K562 (cell line): ENCODE measurements around the gene NDOR1. TPM values are rescaled to one million over a fixed set of nuclear protein-coding genes. Genes with fewer than 3 reads are reported as not detected.

ENCODE experiments used
- ARNT ChIP-seq, 2 experiments: fragments of 450-650 bp; IDR thresholded peaks; 2 replicates each; pipeline ENCODE4 v1.6.1; 2016; ENCODE audit warnings: mild to moderate bottlenecking in 1 of 2
- BCOR ChIP-seq: fragments of 450-650 bp; IDR thresholded peaks from 2 replicates; pipeline ENCODE4 v1.6.1; 2016
- BHLHE40 ChIP-seq: IDR thresholded peaks from 2 replicates; pipeline ENCODE4 v1.6.1; 2011; ENCODE audit warnings: low read length, improper control_type of control experiment
- CBX2 ChIP-seq: fragments of 200-600 bp; sonication (generic); IDR thresholded peaks from one replicate; pipeline ENCODE4 v1.6.1; 2012; ENCODE audit warnings: mild to moderate bottlenecking, low read length, inconsistent platforms; ENCODE audit not compliant: insufficient read depth, poor library complexity, severe bottlenecking
- EGR1 ChIP-seq: fragments of 450-650 bp; conservative IDR thresholded peaks from 2 replicates; pipeline ENCODE4 v1.6.1; 2017; ENCODE audit warnings: mild to moderate bottlenecking
- HNRNPLL ChIP-seq: fragments of 200-400 bp; formaldehyde crosslinking; IDR thresholded peaks from 2 replicates; pipeline ENCODE4 v1.6.1; 2017; ENCODE audit warnings: low read length, low read depth, mild to moderate bottlenecking; ENCODE audit not compliant: poor library complexity, severe bottlenecking
- NCOA4 ChIP-seq: fragments of 450-650 bp; IDR thresholded peaks from 2 replicates; pipeline ENCODE4 v1.6.1; 2018; ENCODE audit warnings: mild to moderate bottlenecking; ENCODE audit not compliant: partially characterized antibody
- POLR2G ChIP-seq: fragments of 200-400 bp; formaldehyde crosslinking; IDR thresholded peaks from 2 replicates; pipeline ENCODE4 v1.6.1; 2017; ENCODE audit warnings: low read depth, mild to moderate bottlenecking, antibody characterized with exemption, low read length, moderate library complexity
- PRMT5 ChIP-seq: sonication (generic); formaldehyde crosslinking; IDR thresholded peaks from 2 replicates; pipeline ENCODE4 v1.5.0; 2020; ENCODE audit warnings: missing genetic modification reagents
- RFX1 ChIP-seq: fragments of 450-650 bp; IDR thresholded peaks from 2 replicates; pipeline ENCODE4 v1.6.1; 2016; ENCODE audit warnings: mild to moderate bottlenecking, moderate library complexity
- RFX5 ChIP-seq: IDR thresholded peaks from 2 replicates; pipeline ENCODE4 v1.6.1; 2011; ENCODE audit warnings: low read depth, mild to moderate bottlenecking, improper control_type of control experiment, low read length
- SMARCA5 ChIP-seq: fragments of 450-650 bp; IDR thresholded peaks from 2 replicates; pipeline ENCODE4 v1.6.1; 2016
- SRF ChIP-seq, 2 experiments: fragments of 250-450, 450-650 bp in 1 of 2; sonication (Bioruptor Pico) in 1 of 2; sonication (generic) in 1 of 2; formaldehyde crosslinking; IDR thresholded peaks; 2 replicates each; pipeline versions ENCODE4 v1.5.0 to v1.5.1; 2020 to 2022; ENCODE audit warnings: mild to moderate bottlenecking in 1 of 2, missing genetic modification reagents in 1 of 2
- ZNF253 ChIP-seq: fragments of 250-450 bp; sonication (Bioruptor Pico); conservative IDR thresholded peaks from 2 replicates; pipeline ENCODE4 v1.6.1; 2021; ENCODE audit warnings: mild to moderate bottlenecking
- ZNF384 ChIP-seq: IDR thresholded peaks from 2 replicates; pipeline ENCODE4 v1.6.1; 2012; ENCODE audit warnings: low read depth, low read length, improper control_type of control experiment
- ZNF41 ChIP-seq: fragments of 250-450 bp; sonication (Bioruptor Pico); conservative IDR thresholded peaks from 2 replicates; pipeline ENCODE4 v1.4.0; 2020; ENCODE audit warnings: mild to moderate bottlenecking
- ZNF445 ChIP-seq: fragments of 250-450 bp; sonication (Bioruptor Pico); IDR thresholded peaks from 2 replicates; pipeline ENCODE4 v1.4.0; 2020; ENCODE audit warnings: low read depth, mild to moderate bottlenecking, moderate library complexity
- ZNF695 ChIP-seq: fragments of 450-650 bp; formaldehyde crosslinking; IDR thresholded peaks from 2 replicates; pipeline ENCODE4 v1.4.0; 2020; ENCODE audit warnings: mild to moderate bottlenecking, moderate library complexity
- polyA plus RNA-seq, 8 experiments: library from polyadenylated mRNA; depleted of rRNA in 4 of 8; stranded (reverse) in 5 of 8; unstranded in 3 of 8; fragments of >200 nt; fragmentation: Nextera tagmentation in 2 of 8; fragmentation: Illumina TruSeq in 1 of 8; extraction: Ambion mirVana in 2 of 8; extraction: Trizol in 1 of 8; gene quantifications; 2 replicates each; pipeline versions ENCODE4 v1.2.1 to v1.2.3, GENCODE V29; 2011 to 2014; ENCODE audit warnings: inconsistent platforms in 1 of 8, missing spikeins in 1 of 8
- total RNA-seq, 7 experiments: library from RNA; depleted of rRNA in 6 of 7; stranded (reverse); fragments of >200 nt in 6 of 7; fragmentation: Illumina TruSeq in 2 of 7; extraction: Trizol in 2 of 7; gene quantifications; 2 replicates each; pipeline versions ENCODE4 v1.2.1 to v1.2.3, GENCODE V29; 2011 to 2021; ENCODE audit warnings: low replicate concordance in 1 of 7
- TF ChIP-seq, protein P1 (sequence below): fragments of 450-650 bp; IDR thresholded peaks from 2 replicates; pipeline ENCODE4 v1.6.1; 2018; ENCODE audit warnings: mild to moderate bottlenecking, low read depth; ENCODE audit not compliant: partially characterized antibody
- TF ChIP-seq, protein P2 (sequence below): fragments of 450-650 bp; formaldehyde crosslinking; conservative IDR thresholded peaks from 2 replicates; pipeline ENCODE4 v1.4.0; 2022; ENCODE audit warnings: mild to moderate bottlenecking, missing genetic modification characterization
- TF ChIP-seq, protein P3 (sequence below): fragments of 250-450 bp; sonication (Bioruptor Pico); IDR thresholded peaks from 2 replicates; pipeline ENCODE4 v1.8.0; 2022; ENCODE audit warnings: moderate library complexity, mild to moderate bottlenecking, inconsistent platforms
- TF ChIP-seq, protein P4 (sequence below): sonication (generic); formaldehyde crosslinking; IDR thresholded peaks from 2 replicates; pipeline ENCODE4 v1.8.1; 2023; ENCODE audit warnings: mild to moderate bottlenecking, missing genetic modification reagents

The NDOR1 gene
- total and polyA plus RNA-seq, 9 of the 15 experiments (the other 6 are each of a cell fraction or from before 2014, with no cell fraction given) = 0.06 to 36.9 (median 6.9) TPM

DNA sequence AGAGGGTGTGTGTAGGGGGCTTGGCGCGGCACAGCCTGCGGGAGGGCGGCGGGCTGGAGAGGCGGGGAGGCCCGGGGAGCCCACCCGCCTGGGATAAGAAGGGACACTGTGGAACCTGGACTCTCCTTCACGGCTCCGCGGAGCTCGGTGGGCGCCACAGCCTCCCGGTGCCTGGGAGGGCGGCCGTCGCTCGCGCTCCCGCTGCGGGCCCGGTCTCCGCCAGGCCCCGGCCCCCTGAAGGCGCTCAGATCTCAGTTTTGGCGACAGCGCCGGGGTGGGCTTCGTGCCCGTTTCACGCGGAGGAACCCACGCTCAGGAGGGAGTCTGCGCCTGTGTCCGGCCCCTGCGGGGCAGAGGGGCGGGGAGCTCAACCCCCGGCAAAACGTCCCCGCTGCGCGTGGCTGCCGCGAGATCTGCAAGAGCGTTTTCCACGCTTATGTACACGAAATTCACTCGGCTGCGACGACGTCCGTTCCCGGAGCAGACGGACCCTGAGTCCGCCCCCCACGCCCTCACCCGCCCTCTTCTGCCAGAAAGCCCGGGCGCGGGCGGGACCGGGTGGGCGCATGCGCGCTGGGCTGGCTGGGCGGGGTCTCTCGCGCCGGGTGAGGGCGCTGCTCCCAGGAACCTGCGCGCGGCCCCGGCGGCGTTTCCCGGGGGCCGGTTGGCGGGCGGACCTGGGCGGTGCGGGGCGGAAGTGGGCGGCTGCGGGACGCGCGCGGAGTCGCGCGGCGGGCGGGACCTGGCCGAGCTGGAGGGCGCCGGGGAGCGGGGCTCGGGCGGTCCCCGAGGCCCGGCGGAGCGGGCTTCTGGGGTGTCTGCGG is 49.3 kb downstream of the NDOR1 start, which contains the start of gene NELFB (continued):
- peak; percentile 91 for TF ChIP-seq POLR2G
- no peak for TF ChIP-seq NCOA4
- peak; percentile 79 for TF ChIP-seq EGR1
- TF ChIP-seq RFX5 = no peak
- TF ChIP-seq BCOR = peak; percentile 4; the same call in 1 of the 2 replicates
- TF ChIP-seq BHLHE40 = no peak
- no peak for TF ChIP-seq ZNF253 (CRISPR knock-in tag)
- TF ChIP-seq ZNF445 (CRISPR knock-in tag) = no peak
- no peak for TF ChIP-seq SMARCA5
- peak; percentile 6; the same call in 1 of the 2 replicates for TF ChIP-seq ZNF384
- TF ChIP-seq, protein P1, sequence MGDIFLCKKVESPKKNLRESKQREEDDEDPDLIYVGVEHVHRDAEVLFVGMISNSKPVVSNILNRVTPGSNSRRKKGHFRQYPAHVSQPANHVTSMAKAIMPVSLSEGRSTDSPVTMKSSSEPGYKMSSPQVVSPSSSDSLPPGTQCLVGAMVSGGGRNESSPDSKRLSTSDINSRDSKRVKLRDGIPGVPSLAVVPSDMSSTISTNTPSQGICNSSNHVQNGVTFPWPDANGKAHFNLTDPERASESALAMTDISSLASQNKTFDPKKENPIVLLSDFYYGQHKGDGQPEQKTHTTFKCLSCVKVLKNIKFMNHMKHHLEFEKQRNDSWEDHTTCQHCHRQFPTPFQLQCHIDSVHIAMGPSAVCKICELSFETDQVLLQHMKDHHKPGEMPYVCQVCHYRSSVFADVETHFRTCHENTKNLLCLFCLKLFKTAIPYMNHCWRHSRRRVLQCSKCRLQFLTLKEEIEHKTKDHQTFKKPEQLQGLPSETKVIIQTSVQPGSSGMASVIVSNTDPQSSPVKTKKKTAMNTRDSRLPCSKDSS = no peak
- no peak for TF ChIP-seq ARNT (IDR thresholded peaks at IDR 0.05)
- TF ChIP-seq CBX2 = no peak
- no peak for TF ChIP-seq ZNF41 (CRISPR knock-in tag)
- peak in 1 of 2 experiments; percentile 50; a peak in 1 of 4 replicates for TF ChIP-seq SRF (CRISPR knock-in tag; IDR thresholded peaks at IDR 0.05)
- TF ChIP-seq, protein P2, sequence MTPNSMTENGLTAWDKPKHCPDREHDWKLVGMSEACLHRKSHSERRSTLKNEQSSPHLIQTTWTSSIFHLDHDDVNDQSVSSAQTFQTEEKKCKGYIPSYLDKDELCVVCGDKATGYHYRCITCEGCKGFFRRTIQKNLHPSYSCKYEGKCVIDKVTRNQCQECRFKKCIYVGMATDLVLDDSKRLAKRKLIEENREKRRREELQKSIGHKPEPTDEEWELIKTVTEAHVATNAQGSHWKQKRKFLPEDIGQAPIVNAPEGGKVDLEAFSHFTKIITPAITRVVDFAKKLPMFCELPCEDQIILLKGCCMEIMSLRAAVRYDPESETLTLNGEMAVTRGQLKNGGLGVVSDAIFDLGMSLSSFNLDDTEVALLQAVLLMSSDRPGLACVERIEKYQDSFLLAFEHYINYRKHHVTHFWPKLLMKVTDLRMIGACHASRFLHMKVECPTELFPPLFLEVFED (CRISPR knock-in tag) = no peak
- TF ChIP-seq PRMT5 (CRISPR knock-in tag) = 0 out of 2 replicates have a peak, but pooled peaks have one; percentile 50
- no peak for TF ChIP-seq ZNF695 (CRISPR knock-in tag)
- peak; percentile 20 for TF ChIP-seq HNRNPLL
- TF ChIP-seq, protein P3, sequence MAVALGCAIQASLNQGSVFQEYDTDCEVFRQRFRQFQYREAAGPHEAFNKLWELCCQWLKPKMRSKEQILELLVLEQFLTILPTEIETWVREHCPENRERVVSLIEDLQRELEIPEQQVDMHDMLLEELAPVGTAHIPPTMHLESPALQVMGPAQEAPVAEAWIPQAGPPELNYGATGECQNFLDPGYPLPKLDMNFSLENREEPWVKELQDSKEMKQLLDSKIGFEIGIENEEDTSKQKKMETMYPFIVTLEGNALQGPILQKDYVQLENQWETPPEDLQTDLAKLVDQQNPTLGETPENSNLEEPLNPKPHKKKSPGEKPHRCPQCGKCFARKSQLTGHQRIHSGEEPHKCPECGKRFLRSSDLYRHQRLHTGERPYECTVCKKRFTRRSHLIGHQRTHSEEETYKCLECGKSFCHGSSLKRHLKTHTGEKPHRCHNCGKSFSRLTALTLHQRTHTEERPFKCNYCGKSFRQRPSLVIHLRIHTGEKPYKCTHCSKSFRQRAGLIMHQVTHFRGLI (CRISPR knock-in tag) = no peak
- TF ChIP-seq RFX1 = no peak
- TF ChIP-seq, protein P4, sequence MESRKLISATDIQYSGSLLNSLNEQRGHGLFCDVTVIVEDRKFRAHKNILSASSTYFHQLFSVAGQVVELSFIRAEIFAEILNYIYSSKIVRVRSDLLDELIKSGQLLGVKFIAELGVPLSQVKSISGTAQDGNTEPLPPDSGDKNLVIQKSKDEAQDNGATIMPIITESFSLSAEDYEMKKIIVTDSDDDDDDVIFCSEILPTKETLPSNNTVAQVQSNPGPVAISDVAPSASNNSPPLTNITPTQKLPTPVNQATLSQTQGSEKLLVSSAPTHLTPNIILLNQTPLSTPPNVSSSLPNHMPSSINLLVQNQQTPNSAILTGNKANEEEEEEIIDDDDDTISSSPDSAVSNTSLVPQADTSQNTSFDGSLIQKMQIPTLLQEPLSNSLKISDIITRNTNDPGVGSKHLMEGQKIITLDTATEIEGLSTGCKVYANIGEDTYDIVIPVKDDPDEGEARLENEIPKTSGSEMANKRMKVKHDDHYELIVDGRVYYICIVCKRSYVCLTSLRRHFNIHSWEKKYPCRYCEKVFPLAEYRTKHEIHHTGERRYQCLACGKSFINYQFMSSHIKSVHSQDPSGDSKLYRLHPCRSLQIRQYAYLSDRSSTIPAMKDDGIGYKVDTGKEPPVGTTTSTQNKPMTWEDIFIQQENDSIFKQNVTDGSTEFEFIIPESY (CRISPR knock-in tag) = no peak; the same call in 1 of the 2 replicates
